Measurements from ENCODE around the gene FCHO2. TPM values are rescaled to one million over a fixed set of nuclear protein-coding genes. Genes with fewer than 3 reads are reported as not detected.
"Not testable (repeated sequence)": the region's sequence is repeated elsewhere in the genome, so short reads cannot be mapped to it uniquely, and the experiment has no call there.

Gene FCHO2
- total RNA-seq, 1 donor: 31.5 TPM

DNA sequence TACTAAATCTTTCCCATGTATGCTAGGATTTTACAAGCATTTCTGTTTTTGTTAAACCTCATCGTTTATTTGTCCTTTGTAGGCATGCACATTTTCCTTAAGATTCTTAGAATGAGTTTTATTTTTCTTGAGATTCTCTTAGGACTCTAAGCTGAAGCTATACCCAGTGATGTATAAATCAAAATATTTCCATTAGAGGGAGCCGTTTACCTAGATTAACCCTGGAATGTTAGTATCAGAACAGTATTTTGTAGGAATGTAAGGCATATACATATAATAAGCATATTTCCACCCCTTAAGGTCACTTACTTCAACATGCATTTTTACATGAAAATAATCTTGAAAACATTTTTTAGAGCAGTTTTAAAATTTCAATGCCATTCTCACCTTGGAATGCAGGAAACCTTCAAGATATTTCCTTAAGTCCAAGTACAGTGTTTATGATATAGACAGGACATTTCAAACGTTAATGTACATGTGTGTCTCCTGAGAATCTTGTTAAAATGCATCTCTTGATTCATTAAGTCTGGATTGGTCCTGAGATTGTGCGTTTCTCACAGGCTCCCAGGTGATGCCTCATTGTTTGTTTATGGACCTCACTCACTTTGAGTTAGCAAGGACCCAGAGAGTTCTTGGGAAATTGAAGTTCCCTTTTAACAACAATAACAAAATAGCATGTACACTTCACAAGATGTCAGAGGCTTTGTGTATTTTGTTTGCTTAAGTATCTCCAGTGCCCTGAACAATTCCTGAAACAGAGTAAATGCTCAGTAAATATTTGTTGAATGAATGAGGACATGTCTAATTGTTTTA is 34.9 kb upstream of the FCHO2 start:
- no peaks in the 10 kb centered on the region for H4K20me1 ChIP-seq (ENCODE audit: insufficient read depth, low read length)
- TF ChIP-seq, protein P1, sequence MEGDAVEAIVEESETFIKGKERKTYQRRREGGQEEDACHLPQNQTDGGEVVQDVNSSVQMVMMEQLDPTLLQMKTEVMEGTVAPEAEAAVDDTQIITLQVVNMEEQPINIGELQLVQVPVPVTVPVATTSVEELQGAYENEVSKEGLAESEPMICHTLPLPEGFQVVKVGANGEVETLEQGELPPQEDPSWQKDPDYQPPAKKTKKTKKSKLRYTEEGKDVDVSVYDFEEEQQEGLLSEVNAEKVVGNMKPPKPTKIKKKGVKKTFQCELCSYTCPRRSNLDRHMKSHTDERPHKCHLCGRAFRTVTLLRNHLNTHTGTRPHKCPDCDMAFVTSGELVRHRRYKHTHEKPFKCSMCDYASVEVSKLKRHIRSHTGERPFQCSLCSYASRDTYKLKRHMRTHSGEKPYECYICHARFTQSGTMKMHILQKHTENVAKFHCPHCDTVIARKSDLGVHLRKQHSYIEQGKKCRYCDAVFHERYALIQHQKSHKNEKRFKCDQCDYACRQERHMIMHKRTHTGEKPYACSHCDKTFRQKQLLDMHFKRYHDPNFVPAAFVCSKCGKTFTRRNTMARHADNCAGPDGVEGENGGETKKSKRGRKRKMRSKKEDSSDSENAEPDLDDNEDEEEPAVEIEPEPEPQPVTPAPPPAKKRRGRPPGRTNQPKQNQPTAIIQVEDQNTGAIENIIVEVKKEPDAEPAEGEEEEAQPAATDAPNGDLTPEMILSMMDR (IDR thresholded peaks at IDR 0.05; ENCODE audit: extremely low read depth, low read depth, low read length): peak; percentile 39
- no peaks in the 10 kb centered on the region for H3K4me1 ChIP-seq (ENCODE audit: insufficient read depth, low read length)
- no peak overlapping the region for H2AFZ ChIP-seq (ENCODE audit: low read length)
- no peaks in the 10 kb centered on the region for H3K9me3 ChIP-seq (ENCODE audit: low read depth, low read length)
- H3K4me2 ChIP-seq (ENCODE audit: insufficient read depth, low read length): peak overlapping the region; percentile 17
- no peak overlapping the region for H3K27ac ChIP-seq (ENCODE audit: low read depth, low read length)
- H3K4me3 ChIP-seq (ENCODE audit: insufficient read depth, low read length): no peak overlapping the region
- H3K79me2 ChIP-seq (ENCODE audit: insufficient read depth, low read length): no peaks in the 10 kb centered on the region
- no peaks in the 10 kb centered on the region for H3K36me3 ChIP-seq (ENCODE audit: insufficient read depth, low read length)
- DNase-seq (ENCODE audit: insufficient read length, low spot score, missing footprints): no peak
- H3K27me3 ChIP-seq (ENCODE audit: insufficient read depth, low read length): no peaks in the 10 kb centered on the region

DNA sequence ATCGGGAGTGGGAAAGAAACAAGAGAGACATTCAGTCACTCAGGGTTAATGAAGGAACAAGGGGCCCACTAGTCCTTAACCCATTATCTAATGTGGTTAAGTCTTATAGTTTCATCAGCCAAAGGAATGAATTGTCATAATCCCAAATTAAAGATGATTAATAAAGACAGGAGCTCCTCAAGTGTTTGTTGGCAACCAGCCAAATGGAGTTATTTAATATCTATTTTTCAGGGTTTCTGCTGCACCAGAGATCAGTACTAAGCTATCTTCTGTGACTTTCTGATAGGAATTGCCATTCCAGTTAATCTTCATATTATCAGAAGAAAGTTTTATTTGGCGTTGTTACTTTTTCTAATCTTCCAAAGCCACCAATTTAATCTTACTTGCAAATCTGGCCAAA is 34.0 kb upstream of the FCHO2 start:
- H3K36me3 ChIP-seq (ENCODE audit: insufficient read depth, low read length): no peaks in the 10 kb centered on the region
- TF ChIP-seq, protein P1 (IDR thresholded peaks at IDR 0.05; ENCODE audit: extremely low read depth, low read depth, low read length): no peak
- H3K9me3 ChIP-seq (ENCODE audit: low read depth, low read length): no peaks in the 10 kb centered on the region
- H3K27me3 ChIP-seq (ENCODE audit: insufficient read depth, low read length): no peaks in the 10 kb centered on the region
- H3K4me3 ChIP-seq (ENCODE audit: insufficient read depth, low read length): no peak overlapping the region
- no peak for DNase-seq (ENCODE audit: insufficient read length, low spot score, missing footprints)
- H4K20me1 ChIP-seq (ENCODE audit: insufficient read depth, low read length): no peaks in the 10 kb centered on the region
- H3K27ac ChIP-seq (ENCODE audit: low read depth, low read length): no peak overlapping the region
- no peak overlapping the region for H3K4me2 ChIP-seq (ENCODE audit: insufficient read depth, low read length)
- H3K4me1 ChIP-seq (ENCODE audit: insufficient read depth, low read length): no peaks in the 10 kb centered on the region
- H3K79me2 ChIP-seq (ENCODE audit: insufficient read depth, low read length): no peaks in the 10 kb centered on the region
- no peak overlapping the region for H2AFZ ChIP-seq (ENCODE audit: low read length)

DNA sequence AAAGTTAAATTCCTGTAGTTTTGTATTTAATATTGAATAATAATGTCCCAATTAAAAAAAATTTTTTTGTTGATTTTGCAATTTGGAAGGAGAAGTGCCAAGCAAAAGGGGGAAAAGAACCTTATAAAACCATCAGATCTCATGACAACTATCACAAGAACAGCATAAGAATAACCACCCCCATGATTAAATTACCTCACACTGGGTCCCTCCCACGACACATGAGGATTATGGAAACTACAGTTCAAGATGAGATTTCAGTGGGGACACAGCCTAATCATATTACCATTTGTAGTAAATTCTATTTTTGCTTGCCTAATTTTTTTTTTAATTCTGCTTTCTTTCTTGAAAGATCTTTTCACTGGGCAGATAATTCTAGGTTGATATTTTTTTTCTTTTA is 33.4 kb upstream of the FCHO2 start:
- Histone ChIP-seq H3K4me2 (ENCODE audit: insufficient read depth, low read length) (no peak overlapping the region), H3K36me3 (ENCODE audit: insufficient read depth, low read length) (no peaks in the 10 kb centered on the region), H3K27me3 (ENCODE audit: insufficient read depth, low read length) (no peaks in the 10 kb centered on the region), H3K9me3 (ENCODE audit: low read depth, low read length) (no peaks in the 10 kb centered on the region), H4K20me1 (ENCODE audit: insufficient read depth, low read length) (no peaks in the 10 kb centered on the region), H3K27ac (ENCODE audit: low read depth, low read length) (no peak overlapping the region), H2AFZ (ENCODE audit: low read length) (no peak overlapping the region), H3K79me2 (ENCODE audit: insufficient read depth, low read length) (no peaks in the 10 kb centered on the region), H3K4me1 (ENCODE audit: insufficient read depth, low read length) (no peaks in the 10 kb centered on the region), H3K4me3 (ENCODE audit: insufficient read depth, low read length) (no peak overlapping the region)
- no peak for DNase-seq (ENCODE audit: insufficient read length, low spot score, missing footprints)
- TF ChIP-seq, protein P1 (IDR thresholded peaks at IDR 0.05; ENCODE audit: extremely low read depth, low read depth, low read length): no peak

DNA sequence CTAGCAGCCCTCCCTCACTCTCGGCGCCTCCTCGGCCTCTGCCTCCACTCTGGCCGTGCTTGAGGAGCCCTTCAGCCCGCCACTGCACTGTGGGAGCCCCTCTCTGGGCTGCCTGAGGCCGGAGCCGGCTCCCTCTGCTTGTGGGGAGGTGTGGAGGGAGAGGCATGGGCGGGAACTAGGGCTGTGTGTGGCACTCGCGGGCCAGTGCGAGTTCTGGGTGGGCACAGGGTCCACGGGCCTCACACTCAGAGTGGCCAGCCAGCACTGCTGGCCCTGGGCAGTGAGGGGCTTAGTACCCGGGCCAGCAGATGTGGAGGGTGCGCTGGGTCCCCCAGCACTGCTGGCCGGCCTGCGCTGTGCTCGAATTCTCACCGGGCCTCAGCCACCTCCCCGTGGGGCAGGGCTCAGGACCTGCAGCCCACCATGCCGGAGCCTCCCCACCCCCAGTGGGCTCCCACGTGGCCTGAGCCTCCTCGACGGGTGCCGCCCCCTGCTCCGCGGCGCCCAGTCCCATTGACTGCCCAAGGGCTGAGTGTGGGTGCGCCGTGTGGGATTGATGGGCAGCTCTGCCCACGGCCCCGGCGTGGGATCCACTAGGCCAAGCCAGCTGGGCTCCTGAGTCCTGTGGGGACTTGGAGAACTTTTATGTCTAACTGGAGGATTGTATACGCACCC is 30.4 kb upstream of the FCHO2 start:
- TF ChIP-seq, protein P1 (IDR thresholded peaks at IDR 0.05; ENCODE audit: extremely low read depth, low read depth, low read length): no peak
- Histone ChIP-seq H3K9me3 (ENCODE audit: low read depth, low read length) (no peaks in the 10 kb centered on the region), H3K4me2 (ENCODE audit: insufficient read depth, low read length) (no peak overlapping the region), H3K27me3 (ENCODE audit: insufficient read depth, low read length) (no peaks in the 10 kb centered on the region), H3K4me1 (ENCODE audit: insufficient read depth, low read length) (no peaks in the 10 kb centered on the region), H3K36me3 (ENCODE audit: insufficient read depth, low read length) (no peaks in the 10 kb centered on the region), H3K4me3 (ENCODE audit: insufficient read depth, low read length) (no peak overlapping the region), H4K20me1 (ENCODE audit: insufficient read depth, low read length) (no peaks in the 10 kb centered on the region), H3K79me2 (ENCODE audit: insufficient read depth, low read length) (no peaks in the 10 kb centered on the region), H2AFZ (ENCODE audit: low read length) (no peak overlapping the region), H3K27ac (ENCODE audit: low read depth, low read length) (no peak overlapping the region)
- no peak for DNase-seq (ENCODE audit: insufficient read length, low spot score, missing footprints)

DNA sequence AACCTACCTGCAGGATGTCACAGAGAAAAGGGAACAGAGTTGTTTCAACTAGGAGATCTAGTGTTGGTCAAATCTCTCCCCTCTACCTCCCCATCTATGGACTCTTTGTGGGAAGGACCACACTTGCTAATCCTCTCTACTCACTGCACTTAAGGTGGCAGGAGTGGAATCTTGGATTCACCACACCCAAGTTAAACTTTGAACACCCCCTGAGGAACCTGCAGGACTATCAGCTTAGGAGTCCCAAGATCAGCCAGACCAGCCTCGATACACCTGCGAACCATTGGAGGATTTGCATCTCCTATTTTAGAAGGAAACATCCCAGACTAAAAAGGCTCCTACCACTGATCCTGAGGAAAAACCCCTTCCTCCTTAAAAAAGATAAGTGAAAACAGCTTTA is 23.2 kb upstream of the FCHO2 start:
- not testable (repeated sequence) for H3K4me3 ChIP-seq (ENCODE audit: insufficient read depth, low read length)

More for the DNA sequence above, 23.2 kb upstream of the FCHO2 start:
- H3K36me3 ChIP-seq (ENCODE audit: insufficient read depth, low read length); H2AFZ ChIP-seq (ENCODE audit: low read length); DNase-seq (ENCODE audit: insufficient read length, low spot score, missing footprints); H3K27me3 ChIP-seq (ENCODE audit: insufficient read depth, low read length); H3K27ac ChIP-seq (ENCODE audit: low read depth, low read length); H4K20me1 ChIP-seq (ENCODE audit: insufficient read depth, low read length); H3K4me2 ChIP-seq (ENCODE audit: insufficient read depth, low read length); H3K4me1 ChIP-seq (ENCODE audit: insufficient read depth, low read length); H3K79me2 ChIP-seq (ENCODE audit: insufficient read depth, low read length); H3K9me3 ChIP-seq (ENCODE audit: low read depth, low read length): not testable (repeated sequence)
